DMS 273 treated with DMSO at 0.1 percent for 48 hours (cell line): ENCODE results near the gene PSKH1.
"Not testable (repeated sequence)": the region's sequence is repeated elsewhere in the genome, so short reads cannot be mapped to it uniquely, and the experiment has no call there.

ENCODE experiments used
- DNase-seq: peaks from one replicate; lab custom pipeline; 2025; lab: John Stamatoyannopoulos, UW

Gene PSKH1

DNA sequence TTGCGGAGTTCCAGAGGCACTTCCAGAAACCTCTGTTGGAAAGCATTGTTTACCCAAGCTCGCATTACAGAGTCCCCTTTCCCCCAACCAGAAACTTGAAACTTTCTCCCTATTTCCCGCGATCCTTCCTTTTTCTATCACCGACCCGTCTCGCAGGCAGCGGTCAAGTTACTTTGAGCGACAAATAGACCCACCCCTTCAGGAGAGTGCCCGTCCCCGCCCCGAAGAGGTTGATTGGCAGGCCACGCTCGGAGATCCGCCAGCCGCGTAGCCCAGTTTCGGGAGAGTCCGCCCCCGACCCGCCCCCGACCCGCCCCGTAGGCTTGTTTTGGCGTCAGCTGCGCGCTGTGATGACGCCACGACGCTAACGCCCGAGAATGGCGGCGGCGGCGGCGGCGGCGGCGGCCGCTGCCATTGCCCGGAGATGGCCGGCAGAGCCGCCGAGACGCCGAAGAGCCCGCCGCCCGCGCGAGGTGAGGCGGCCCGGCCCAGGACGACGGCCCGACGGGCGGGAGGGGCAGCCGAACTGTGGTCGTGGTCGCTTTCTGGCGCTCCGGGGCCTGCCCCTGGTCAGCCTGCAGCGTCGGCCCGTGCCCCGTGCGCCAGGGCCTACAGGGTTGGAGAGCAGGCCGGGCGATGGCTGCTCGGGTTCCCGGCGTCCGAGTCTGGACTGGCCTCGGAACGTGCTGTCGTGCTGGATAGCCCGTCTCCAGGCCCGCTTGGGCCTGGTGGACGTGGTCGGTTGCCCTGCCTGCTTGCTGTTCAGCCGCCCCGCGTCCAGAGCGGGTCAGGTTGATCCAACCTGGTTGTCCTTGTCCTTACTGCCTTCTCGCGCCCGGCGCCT lies at the start of gene PSKH1:
TSS of gene PSKH1 (plus strand) at position 356 of the 844 bp plus-strand sequence. CDS start 15,496 bp downstream, outside the sequence.
- peak; percentile 89 for DNase-seq

DNA sequence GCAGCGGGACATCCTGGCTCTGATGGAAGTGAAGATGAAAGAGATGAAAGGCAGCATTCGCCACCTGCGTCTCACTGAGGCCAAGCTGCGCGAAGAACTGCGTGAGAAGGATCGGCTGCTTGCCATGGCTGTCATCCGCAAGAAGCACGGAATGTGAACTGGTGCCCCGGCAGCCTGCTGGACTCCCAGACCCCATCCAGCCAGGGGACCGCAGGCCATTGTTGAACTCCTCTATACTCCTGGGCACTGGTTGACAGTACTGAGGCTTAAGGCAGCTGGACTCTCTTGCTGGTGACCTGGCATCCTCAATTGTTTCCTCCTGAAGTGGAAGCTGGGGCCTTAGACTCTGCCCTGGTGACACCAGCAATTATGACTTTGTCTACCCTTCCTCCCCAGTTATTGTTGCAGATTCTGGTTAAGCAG lies 49.7 kb upstream of the PSKH1 start:
- DNase-seq, result no peak

DNA sequence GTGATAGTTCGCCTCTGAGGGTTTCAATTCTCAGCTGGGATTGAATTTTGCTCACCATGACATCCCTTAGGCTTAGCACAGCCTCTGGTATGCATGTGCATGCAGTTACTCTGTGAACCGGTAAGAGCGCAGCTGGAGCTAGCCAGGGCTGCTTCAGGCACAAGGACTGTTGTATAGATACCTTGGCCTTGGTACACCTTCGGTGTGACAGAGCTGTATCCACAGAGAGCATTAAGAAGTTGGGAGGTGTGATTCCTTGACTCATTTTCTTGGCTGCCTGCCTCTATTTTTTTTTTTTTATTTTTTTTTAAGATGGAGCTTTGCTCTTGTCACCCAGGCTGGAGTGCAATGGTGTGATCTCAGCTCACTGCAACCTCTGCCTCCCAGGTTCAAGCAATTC lies 48.6 kb upstream of the PSKH1 start:
- DNase-seq, result no peak

DNA sequence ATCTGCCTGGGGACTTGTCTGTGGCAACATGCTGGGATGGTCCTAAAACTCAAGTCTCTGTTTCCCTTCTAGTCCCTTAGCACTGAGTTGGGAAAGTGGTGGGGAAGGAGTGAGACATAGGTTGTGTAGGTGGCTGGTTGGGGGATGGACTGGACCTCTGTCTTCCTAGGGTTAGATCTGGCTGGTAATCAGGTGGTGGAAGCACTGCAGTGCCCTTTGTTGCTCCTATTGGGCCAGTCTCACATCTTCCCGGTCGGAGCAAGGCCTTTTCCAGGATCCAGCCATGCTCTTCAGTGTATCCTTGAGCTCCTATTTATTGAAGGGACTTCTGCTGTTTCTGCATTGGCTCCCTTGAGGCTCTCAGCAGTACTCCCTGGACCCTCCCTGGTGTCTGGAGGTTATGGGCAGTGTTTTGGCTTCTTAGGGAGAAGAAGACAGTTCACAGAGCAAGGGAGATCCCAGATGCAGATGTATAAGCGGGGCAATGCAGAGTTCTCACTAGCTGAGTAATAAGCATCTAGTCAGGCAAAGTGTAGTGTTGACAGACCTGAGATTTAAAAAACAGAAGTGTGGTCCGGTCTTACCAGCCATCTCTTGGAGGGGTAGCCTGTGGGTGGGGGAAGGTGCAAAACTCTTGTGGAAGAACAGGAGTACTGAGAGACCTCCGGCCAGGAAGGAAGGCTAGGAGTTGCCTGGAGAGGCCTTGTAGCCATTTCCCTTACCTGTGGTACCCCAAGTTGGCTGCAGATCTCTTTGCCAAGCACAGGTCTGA lies 47.6 kb upstream of the PSKH1 start:
- no peak for DNase-seq

- no peak for DNase-seq
These were observed 47.1 kb upstream of the PSKH1 start for GRCh38 chr16:67846063-67846319.

- peak; percentile 92 for DNase-seq
These were observed 46.6 kb upstream of the PSKH1 start, which contains the start of gene NUTF2 for GRCh38 chr16:67846320-67847063. TSS of gene NUTF2 (plus strand) at chr16:67846933. CDS start at chr16:67865131, 18,198 bp downstream.

DNA sequence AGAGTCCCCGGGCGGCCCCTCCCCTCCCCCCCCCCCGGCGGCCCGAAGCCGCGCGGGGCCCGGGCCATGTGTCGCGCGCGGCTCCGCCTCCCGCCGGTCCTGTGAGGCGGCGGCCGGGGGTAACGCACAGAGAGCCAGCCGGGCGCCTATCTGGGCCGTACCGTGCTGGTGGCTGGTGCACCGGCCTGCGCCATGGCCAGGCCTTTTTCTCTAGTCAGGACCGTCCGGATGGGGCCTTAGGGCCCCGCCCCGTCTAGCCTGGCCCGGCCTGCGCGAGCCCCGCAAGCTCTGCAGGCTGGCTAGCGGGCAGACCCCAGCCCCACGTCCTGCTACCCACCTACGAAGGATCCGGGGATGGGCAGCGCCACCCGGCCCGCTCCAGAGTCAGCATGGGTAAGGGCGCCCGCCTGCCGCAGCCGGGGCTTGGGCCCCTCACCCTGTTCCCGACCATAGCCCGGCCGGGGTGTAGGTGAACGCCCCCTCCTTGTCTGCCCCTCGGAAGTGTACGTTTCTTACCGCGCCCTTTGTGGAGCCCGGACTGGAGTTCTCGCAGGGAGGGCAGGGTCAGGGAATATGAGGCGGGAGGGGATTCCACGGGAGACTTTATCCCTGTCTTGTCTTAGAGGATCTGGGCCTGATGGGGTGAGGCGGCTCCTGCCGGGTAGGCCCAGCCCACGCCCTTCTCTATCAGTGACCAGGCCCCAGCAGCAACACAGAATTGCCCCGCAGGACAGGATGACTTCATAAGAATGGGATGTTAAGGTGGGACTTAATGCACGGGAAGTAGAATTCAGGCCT lies 45.8 kb upstream of the PSKH1 start, which contains the start of gene CENPT:
TSS of gene CENPT (minus strand) at position 630 of the 798 bp plus-strand sequence. CDS start 13,834 bp downstream, outside the sequence.
- no peak for DNase-seq

DNA sequence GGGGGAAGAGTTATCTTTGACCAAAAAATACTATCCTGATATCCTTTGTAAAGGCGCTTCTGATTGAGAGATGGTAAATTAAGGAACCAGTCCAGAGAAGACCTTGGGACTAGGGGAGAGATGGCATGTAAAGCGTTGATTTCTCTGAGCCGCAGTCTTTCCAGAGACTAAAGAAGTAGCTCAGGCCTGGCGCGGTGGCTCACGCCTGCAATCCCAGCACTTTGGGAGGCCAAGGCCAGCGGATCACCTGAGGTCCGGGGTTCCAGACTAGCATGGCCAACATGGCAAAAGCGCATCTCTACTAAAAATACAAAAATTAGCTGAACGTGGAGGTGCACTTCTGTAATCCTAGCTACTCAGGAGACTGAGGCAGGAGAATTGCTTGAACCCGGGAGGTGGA lies 44.9 kb upstream of the PSKH1 start:
- no peak for DNase-seq

- DNase-seq, result no peak
These were observed 39.4 kb upstream of the PSKH1 start for GRCh38 chr16:67853670-67854069.

- DNase-seq, result no peak
These were observed 37.3 kb upstream of the PSKH1 start for GRCh38 chr16:67855789-67856188.

DNA sequence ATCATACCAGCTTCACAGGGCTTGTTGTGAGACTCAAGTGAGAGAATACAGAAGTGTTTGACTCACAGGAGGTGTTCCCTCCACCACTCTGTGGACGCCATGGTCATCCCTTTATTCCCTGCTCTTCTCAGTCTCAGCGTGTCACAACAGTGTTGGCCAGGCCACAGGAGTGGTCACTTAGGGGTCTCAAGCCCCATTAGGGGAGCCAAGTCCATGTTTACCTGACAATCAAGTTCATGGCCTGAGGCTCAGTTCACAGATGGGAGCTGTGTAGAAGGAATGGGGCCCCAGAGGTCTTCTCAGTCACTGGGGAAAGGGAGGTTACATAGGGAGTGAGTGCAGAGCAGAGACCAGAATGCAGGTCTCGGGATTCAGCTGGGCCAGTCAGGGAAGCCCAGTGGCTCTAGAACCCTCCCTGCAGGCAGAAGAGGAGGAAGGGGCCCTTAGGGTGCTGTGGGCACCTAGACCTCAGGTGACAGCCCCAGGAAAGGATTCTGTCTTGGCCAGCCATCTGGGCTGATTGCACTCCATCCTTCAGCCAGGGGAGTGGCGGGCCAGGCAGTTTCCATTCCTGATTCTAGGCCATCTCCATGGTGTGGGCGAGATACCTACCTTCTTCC lies 36.0 kb upstream of the PSKH1 start:
- DNase-seq, result no peak

- DNase-seq, result no peak
These were observed 35.4 kb upstream of the PSKH1 start for GRCh38 chr16:67857547-67858233.

GRCh38 chr16:67858500-67858899 lies 34.6 kb upstream of the PSKH1 start:
- DNase-seq, result no peak

DNA sequence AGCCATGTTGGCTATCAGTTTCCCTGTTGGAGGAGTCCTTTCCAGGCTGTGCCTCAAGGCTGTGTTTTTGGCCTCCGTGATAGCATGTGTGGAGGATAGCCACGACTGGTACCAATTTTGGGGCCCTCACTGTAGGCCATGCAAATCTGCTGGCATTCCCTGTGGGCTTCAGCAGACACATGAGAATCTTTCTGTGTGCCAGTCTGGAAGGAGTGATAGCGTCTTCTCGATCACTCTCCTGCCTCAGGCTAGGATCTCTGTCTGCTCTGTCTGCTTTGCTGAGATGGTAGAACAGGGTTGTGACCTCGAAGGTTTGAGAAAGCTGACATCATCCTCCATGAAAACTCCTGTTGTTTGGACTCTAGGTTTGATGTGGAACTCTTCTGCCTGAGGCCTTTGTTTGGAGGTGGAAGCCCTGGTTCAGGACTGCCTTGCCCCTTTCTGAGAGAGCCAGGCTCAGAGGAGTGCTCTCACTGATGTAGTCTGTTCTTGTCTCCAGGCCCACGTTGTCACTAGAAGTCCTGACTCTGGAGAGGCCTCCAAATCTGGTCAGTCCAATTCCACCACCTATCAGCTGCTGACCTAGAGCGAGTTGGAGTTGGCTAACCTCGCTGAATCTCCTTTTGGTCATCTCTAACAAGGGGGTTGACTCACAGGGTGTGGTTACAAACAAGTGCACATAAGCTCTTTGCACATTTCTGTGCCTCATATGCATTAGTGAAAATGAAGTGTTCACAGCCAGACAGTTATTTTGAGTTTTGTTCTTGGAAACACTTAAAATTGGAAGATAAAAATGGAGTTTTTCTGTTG lies 32.3 kb upstream of the PSKH1 start:
- no peak for DNase-seq

DNA sequence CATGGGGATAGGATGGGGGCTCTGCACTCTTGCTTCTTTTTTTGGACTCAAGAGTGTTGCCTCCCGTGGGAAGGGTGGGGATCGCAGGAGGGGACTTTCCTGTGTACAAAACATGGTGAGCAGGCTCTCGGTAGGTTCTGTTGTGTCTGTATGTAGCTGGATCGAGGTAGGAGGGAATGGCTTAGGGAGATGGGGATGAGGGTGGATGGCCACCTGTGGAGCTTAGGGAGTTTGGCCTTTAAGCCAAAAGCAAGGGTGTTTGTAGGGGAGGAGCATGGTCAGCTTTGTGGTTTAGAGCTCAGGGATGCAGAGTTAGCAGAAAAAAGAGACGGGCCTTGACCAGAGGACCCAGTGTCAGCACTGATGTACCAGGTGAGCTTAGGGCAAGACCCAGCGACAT lies 31.2 kb upstream of the PSKH1 start:
- no peak for DNase-seq

- no peak for DNase-seq
These were observed 30.2 kb upstream of the PSKH1 start for GRCh38 chr16:67862623-67863583.

DNA sequence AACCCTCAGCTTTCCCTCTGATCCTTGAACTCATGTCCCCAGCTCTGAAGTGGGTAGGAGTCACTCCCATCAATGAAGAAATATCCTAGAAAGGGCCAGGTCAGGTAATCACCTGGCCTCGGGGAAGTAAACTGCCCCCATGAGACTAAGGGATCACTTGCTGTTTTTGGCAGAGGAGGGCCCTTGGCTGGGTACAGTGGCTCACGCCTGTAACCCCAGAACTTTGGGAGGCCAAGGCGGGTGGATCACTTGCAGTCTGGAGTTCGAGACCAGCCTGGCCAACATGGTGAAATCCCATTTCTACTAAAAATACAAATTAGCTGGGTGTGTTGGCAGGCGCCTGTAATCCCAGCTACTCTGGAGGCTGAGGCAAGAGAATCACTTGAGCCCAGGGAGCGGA lies 29.0 kb upstream of the PSKH1 start:
- not testable (repeated sequence) for DNase-seq

DNA sequence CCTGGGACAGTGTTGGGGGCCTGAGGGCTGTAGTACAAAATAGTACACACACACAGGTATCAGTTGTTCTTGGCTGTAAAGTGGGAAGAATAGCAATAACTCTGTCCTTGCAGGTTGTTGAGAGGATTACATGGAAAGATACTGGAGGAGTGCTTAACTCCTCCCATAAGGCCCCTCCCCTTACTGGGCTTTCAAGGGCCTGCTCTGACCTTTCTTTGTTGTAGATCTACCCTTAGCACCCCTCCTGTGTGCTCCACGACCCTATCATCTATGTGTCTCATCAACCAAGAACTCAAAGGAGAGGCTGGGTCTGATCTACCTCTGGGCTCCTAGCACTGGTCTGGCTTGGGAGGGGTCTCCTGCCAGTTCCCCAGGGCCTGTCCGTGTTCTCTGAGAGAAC lies 28.5 kb upstream of the PSKH1 start:
- DNase-seq, result no peak

GRCh38 chr16:67865318-67865717 lies 27.7 kb upstream of the PSKH1 start:
- no peak for DNase-seq
